Ramos (cell line): ENCODE results near the gene EIF6.
"Not testable (repeated sequence)": the region's sequence is repeated elsewhere in the genome, so short reads cannot be mapped to it uniquely, and the experiment has no call there.

ENCODE experiments used
- in situ Hi-C: fragments of 300-500 bp; cut with MboI; formaldehyde crosslinking; loops from one replicate; pipeline ENCODE4 v1.14.3; 2022; ENCODE audit warnings: low sequenced_read_pairs; ENCODE audit not compliant: unreplicated experiment

The EIF6 gene

DNA sequence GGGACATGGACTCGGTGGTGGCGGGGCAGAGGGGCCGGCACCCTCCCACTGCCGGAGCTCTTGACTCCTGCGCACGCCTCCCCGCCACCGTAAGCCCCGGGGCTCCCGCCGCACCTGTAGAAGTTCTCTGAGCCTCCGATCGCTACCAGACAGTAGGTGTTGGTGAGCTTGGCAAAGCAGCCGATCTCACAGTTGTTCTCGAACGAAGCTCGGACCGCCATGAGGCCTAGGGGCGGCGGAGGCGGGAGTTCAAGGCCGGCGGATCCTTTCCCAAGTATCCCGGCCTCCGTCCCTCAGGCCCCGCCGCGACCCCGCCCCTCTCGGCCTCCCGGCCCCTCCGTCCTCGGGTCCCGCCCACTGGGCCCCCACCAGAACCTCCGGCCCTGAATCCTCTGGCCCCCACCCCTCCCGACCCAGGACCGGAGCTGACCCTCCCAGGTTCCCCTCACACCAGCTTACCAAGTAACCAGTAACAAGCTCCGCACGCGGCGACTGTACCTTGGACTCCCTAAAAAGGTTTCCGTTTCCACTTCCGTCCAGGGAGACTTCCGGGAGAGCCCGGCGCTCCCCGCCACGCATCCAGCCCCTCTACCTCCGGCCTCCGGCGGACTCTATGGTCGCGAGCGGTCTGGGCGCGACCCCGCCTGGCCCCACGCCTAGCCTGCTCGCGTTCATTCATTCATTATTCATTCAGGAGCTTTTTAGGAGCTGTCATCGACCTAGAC is at the start of gene EIF6:
TSS of gene EIF6 (minus strand) at position 506 of the 725 bp plus-strand sequence. CDS start at position 221, 285 bp downstream.
- in situ Hi-C loops: no loop called here

GRCh38 chr20:35333606-35334005 is 49.0 kb upstream of the EIF6 start:
- in situ Hi-C loops: no loop called here

DNA sequence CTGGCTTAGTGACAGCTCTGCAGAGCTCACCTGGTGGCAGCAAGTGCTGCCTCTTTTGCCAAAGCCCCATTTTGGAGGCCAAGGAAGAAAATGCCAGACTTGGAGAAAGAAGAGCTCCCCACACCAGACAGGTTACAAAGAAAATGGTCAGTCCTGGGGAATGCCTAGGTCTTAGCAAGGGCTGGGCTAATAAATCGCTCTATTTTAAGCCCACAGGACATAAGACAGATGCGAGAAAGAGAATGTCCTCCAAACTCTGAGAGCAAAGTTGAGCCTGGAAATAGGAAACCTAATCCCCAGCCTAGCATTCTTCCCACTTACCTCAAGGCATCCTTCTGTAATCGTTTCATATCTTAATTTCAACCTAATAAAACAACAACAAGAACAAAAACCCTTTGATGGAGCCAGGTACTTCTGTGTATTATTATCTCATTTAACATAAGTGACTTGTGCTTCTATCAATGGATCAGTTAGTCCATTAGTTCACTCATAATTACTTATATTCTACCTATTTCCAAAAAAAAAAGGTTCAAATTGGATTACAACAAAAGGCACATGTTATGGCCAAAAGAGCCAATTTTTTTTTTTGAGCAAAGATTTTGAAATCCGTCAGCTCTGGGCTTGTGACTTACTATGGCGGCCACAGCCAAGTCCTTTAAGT is 48.1 kb upstream of the EIF6 start:
- in situ Hi-C loops: no loop called here

- in situ Hi-C loops: no loop called here
Observed at GRCh38 chr20:35329435-35330139, 45.0 kb upstream of the EIF6 start.

- in situ Hi-C loops: no loop called here
Observed at GRCh38 chr20:35328689-35329088, 44.1 kb upstream of the EIF6 start.

DNA sequence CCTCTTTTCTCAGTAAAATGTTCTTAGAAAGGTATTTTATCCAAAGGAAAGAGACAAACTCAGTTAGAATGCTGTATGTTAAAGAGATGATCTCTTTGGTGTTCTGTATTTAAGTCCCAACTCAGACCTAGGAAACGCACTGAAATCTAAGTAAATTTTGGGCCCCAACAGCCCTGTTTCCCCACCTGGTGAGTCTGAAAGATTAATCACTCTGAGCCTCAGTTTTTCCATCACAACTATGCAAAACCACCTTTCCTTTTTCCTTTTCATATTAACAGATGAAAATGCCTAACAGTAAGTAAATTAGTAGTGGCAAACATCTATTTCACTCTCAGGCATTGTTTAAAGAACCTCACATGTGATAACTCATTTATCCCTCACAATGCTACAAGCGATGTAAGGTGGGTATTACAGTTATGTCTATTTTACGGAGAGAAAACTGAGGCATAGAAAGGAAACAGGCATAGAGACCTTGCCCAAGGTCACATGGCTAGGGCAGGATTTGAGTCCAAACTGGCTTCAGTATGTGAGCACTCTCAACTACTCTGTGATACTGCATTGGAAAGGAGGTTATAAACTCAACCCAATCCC is 43.6 kb upstream of the EIF6 start:
- in situ Hi-C loops: no loop called here

GRCh38 chr20:35327074-35327976 is 42.8 kb upstream of the EIF6 start:
- in situ Hi-C loops: no loop called here

GRCh38 chr20:35326740-35327073 is 42.1 kb upstream of the EIF6 start:
- in situ Hi-C loops: no loop called here

DNA sequence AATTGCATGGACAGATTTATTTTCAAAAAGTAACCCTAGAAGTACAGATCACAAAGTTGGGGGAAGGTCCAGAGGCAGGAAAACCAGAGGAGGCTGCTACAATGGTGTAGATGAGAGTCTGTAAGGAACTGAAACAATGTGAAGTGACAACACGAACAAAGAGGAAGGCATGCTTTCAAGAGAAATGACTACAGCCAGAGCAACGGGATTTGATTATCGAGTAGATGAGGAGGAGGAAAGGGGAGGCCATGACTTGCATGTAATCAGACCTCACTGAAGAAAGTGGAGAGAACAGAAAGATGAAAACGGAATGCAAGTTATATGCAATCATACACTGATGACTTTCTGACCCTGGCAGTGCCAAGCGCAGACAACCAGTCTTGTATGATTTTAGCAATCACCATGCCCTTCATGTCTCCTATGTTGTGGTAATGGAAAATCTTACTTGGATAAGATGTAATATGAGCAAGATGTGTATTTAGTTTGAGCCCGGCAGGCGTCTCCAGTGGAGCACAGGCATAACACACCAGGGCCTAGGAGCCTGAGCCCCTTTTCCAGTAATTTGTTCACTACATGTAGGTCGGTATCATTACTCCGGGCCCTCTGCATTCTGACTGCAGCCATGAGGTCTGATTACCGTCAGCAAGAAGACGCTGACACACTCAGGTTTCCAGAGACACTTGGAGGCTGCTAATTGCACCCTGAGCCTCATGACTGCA is 41.6 kb upstream of the EIF6 start:
- in situ Hi-C loops: no loop called here

DNA sequence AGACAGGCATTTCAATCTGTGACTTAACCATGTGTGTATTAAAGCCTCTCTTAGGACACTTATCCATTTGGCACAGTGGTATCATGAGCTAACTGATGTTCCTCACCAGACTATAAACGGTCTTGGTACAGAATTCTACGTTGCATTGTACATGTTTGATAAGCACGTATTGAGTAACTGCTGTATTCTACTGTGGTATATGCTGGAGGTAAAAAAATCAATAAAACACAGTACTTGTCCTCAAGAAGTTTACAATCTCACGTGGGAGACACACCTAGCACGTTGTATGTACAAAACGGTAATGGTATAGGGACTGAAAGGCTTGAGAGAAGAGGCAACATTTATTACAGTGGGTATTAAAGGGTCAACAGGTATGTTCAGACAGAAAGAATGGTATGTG is 40.8 kb upstream of the EIF6 start:
- in situ Hi-C loops: no loop called here

DNA sequence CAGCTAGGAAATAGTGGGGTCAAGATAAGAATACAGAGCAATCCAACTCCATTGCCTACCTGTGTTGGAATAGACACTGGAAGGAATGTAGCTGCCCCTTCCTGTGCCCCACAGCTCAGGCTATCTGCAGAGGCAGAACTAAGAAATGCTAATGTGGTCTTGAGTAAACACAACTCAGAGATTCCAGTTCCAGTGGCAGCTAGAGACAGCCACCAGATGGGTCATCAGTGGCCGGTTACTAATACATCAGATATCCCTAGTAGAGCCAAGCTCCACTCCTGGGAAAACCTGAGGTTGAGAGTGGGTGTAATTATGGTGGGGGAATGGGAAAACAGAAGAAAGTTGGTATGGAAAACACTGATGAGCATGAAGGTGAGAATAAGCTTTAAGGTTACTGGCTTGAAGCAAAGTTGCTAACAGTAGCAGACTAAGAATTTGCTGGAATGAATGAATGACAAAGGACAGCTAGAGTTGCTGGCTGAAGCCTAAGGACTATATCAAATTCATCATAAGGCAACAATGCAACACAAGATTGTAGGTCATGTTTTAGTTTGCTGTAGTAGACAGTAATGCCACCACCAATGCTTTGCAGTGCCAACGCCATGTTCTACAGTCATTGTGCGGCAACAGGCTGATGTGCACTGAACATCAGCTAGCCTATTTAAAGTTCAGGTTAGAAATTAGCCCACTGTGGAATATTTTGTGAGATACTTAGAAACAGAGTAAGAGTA is 36.0 kb upstream of the EIF6 start:
- in situ Hi-C loops: no loop called here

GRCh38 chr20:35319871-35320197 is 35.3 kb upstream of the EIF6 start:
- in situ Hi-C loops: no loop called here

DNA sequence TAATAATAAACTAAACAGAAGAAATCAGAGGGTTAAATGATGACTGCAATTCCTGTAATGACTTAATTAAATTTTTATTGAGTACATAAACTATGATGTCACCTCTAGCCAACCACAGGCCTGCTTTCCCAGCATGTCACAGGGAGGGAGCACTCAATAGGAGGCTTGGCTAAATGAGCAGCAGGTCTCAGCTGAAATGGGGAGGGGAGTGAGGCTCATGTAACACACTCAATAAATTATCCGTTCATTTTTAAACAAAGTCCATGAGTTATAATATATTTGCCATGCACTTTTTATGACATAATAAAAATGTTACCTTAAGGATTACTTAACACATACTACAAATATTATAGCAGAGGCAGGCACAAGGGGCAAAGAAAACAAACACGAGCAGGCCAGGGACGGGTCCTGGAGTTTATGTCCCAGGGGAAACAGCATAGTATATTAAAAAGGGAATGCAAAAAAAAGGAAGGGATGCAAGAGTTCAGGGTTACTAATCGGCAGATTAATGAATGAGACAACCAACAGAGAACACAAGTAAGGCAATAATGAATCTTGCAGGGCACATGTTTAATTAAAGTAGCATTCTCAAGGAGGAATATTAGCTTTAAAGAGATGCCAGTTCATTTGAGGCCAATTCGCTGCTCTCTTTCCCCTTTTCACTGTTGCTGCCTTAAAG is 34.8 kb upstream of the EIF6 start:
- in situ Hi-C loops: no loop called here

GRCh38 chr20:35318502-35319157 is 34.1 kb upstream of the EIF6 start:
- in situ Hi-C loops: no loop called here

DNA sequence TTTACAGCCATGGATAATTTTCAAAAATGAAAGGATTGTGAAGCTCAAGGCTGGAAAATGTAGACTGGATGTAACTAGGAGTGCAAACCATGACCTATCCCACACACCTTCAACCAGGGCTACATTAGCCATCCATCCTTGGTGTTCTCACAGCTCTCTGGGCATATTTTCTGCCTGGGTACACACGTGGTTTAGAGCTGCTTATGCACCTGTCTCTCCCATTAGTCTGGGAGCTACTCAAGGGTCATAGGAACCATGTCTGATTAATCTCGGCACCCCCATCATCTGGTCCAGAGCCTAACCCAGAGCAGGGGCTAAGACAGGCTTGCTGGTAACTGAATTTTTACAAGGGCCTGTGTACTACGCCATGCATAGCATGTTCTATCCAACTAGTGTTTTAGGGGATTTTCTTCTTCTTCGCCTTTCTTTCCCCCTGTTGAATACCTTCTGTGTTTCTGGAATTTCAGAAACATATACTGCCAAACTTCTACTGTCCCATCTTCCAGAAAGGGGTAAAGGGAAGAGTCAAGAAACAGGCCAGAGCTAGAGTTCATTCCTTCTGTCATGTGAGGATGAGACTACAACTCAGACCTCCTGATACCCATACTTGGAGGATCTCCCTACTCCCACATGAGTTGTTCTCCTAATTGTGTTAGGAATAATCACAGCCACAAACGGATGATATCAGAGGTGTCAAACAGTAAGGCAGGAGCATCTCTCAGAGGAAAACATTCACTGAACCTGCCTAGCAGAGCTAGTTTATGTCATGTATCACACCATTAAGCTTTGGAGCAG is 33.0 kb upstream of the EIF6 start:
- in situ Hi-C loops: no loop called here

GRCh38 chr20:35316086-35316485 is 31.5 kb upstream of the EIF6 start:
- in situ Hi-C loops: no loop called here

DNA sequence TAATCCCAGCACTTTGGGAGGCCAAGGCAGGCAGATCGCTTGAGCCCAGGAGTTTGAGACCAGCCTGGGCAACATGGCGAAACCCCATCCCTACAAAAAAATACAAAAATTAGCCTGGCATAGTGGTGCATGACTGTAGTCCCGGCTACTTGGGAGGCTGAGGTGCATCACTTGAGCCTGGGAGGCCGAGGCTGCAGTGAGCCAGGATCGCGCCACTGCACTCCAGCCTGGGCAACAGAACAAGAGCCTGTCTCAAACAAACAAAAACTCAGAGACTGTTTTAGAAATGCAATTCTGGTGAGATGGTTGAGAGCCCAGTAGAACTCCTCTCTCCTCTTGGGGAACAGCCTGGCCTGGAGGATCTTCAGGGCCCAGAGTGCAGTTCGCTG is 31.1 kb upstream of the EIF6 start:
- in situ Hi-C loops: not testable (repeated sequence)
